Epithelial cell of esophagus (primary cell): ENCODE data around the gene SON.

ENCODE experiments used
- DNase-seq: peaks from one replicate; pipeline ENCODE4 v3.0.0; 2010; ENCODE audit warnings: low read depth
- H3K4me3 ChIP-seq: 2 replicates; pipeline ENCODE4 v1.5.1; 2011; ENCODE audit warnings: mild to moderate bottlenecking, low read length, control low read depth
- CTCF ChIP-seq: IDR thresholded peaks from 2 replicates; pipeline ENCODE4 v1.5.1; 2011; ENCODE audit warnings: low read depth, mild to moderate bottlenecking, low read length, control low read depth, inconsistent platforms; ENCODE audit not compliant: insufficient read depth; ENCODE audit errors: missing control alignments

The SON gene

GRCh38 chr21:33522953-33523349 lies 19.9 kb upstream of the SON start:
- TF ChIP-seq CTCF = no peak
- DNase-seq = no peak
- no peak overlapping the region for H3K4me3 ChIP-seq

GRCh38 chr21:33531007-33531406 lies 11.8 kb upstream of the SON start:
- H3K4me3 ChIP-seq = no peak overlapping the region
- TF ChIP-seq CTCF = no peak
- no peak for DNase-seq

GRCh38 chr21:33537212-33537611 lies 5.6 kb upstream of the SON start:
- no peak for DNase-seq
- no peak for TF ChIP-seq CTCF

GRCh38 chr21:33539616-33540015 lies 3.2 kb upstream of the SON start:
- peak; percentile 15 for DNase-seq
- no peak for TF ChIP-seq CTCF
- no peak overlapping the region for H3K4me3 ChIP-seq

More at GRCh38 chr21:33537212-33537611, 5.6 kb upstream of the SON start:
- H3K4me3 ChIP-seq = no peak overlapping the region

- H3K4me3 ChIP-seq = peak overlapping the region; percentile 69
- DNase-seq = no peak
- no peak for TF ChIP-seq CTCF
These were observed 2.1 kb upstream of the SON start for GRCh38 chr21:33540711-33541104.

- peak; percentile 20 for DNase-seq
- H3K4me3 ChIP-seq = peak overlapping the region; percentile 69
- TF ChIP-seq CTCF = no peak
These were observed 1.6 kb upstream of the SON start for GRCh38 chr21:33541105-33541711.

GRCh38 chr21:33541756-33542639 lies 840 bp upstream of the SON start, which contains the start of gene GART:
TSS of gene GART (minus strand) at chr21:33542117. CDS start at chr21:33539315, 2,802 bp downstream.
- H3K4me3 ChIP-seq = peak within 1 kb of the TSS; percentile 69
- TF ChIP-seq CTCF = no peak
- peak; percentile 86 for DNase-seq
